Measurements from ENCODE around the gene BUB3.
A peak's percentile ranks its signal among the peaks of the same experiment; 100 is the strongest.

The BUB3 gene

GRCh38 chr10:123141791-123142700 lies 12.2 kb upstream of the BUB3 start:
- DNase-seq (ENCODE audit: low spot score), result no peak

GRCh38 chr10:123142701-123143161 lies 11.5 kb upstream of the BUB3 start:
- no peak for DNase-seq (ENCODE audit: low spot score)

GRCh38 chr10:123143162-123143824 lies 10.9 kb upstream of the BUB3 start:
- DNase-seq (ENCODE audit: low spot score), result no peak

- DNase-seq (ENCODE audit: low spot score), result no peak
Observed at GRCh38 chr10:123143825-123144168, 10.4 kb upstream of the BUB3 start.

- no peak for DNase-seq (ENCODE audit: low spot score)
Observed at GRCh38 chr10:123144697-123145541, 9.3 kb upstream of the BUB3 start.

GRCh38 chr10:123145542-123146012 lies 8.6 kb upstream of the BUB3 start:
- no peak for DNase-seq (ENCODE audit: low spot score)

- no peak for DNase-seq (ENCODE audit: low spot score)
Observed at GRCh38 chr10:123146013-123146893, 7.9 kb upstream of the BUB3 start.

GRCh38 chr10:123146894-123147634 lies 7.1 kb upstream of the BUB3 start:
- no peak for DNase-seq (ENCODE audit: low spot score)

GRCh38 chr10:123147635-123148413 lies 6.4 kb upstream of the BUB3 start, which contains the start of gene HMX2:
Gene HMX2 (plus strand): TSS chr10:123148136. CDS start chr10:123148379, 243 bp downstream.
- no peak for DNase-seq (ENCODE audit: low spot score)

- DNase-seq (ENCODE audit: low spot score), result no peak
Observed at GRCh38 chr10:123148414-123149161, 5.6 kb upstream of the BUB3 start.

GRCh38 chr10:123149162-123149567 lies 5.0 kb upstream of the BUB3 start:
- no peak for DNase-seq (ENCODE audit: low spot score)

GRCh38 chr10:123149568-123150270 lies 4.5 kb upstream of the BUB3 start:
- peak; percentile 53 for DNase-seq (ENCODE audit: low spot score)

- no peak for DNase-seq (ENCODE audit: low spot score)
Observed at GRCh38 chr10:123150271-123150985, 3.8 kb upstream of the BUB3 start.

GRCh38 chr10:123150986-123151736 lies 3.0 kb upstream of the BUB3 start:
- peak; percentile 54 for DNase-seq (ENCODE audit: low spot score)

GRCh38 chr10:123151737-123152135 lies 2.5 kb upstream of the BUB3 start:
- DNase-seq (ENCODE audit: low spot score), result no peak

GRCh38 chr10:123153486-123154091 lies 613 bp upstream of the BUB3 start:
- DNase-seq (ENCODE audit: low spot score), result no peak

Measured in kidney tubule cell (primary cell).